Measurements from ENCODE around the gene SMOC1.

The SMOC1 gene

GRCh38 chr14:69986336-69986735 is 107.1 kb downstream of the SMOC1 start:
- no peak for TF ChIP-seq CTCF (IDR thresholded peaks at IDR 0.05; ENCODE audit: insufficient read depth, missing control alignments)
- DNase-seq (ENCODE audit: insufficient read length, low spot score) (no peak), FAIRE-seq (no peak)

GRCh38 chr14:69987406-69988121 is 108.3 kb downstream of the SMOC1 start:
- FAIRE-seq (no peak), DNase-seq (ENCODE audit: insufficient read length, low spot score) (no peak)
- no peak for TF ChIP-seq CTCF (IDR thresholded peaks at IDR 0.05; ENCODE audit: insufficient read depth, missing control alignments)

- FAIRE-seq (no peak), DNase-seq (ENCODE audit: insufficient read length, low spot score) (no peak)
- no peak for TF ChIP-seq CTCF (IDR thresholded peaks at IDR 0.05; ENCODE audit: insufficient read depth, missing control alignments)
Measured at GRCh38 chr14:69988979-69989378, 109.8 kb downstream of the SMOC1 start.

GRCh38 chr14:69989622-69990021 is 110.4 kb downstream of the SMOC1 start:
- DNase-seq (ENCODE audit: insufficient read length, low spot score) (no peak), FAIRE-seq (no peak)
- no peak for TF ChIP-seq CTCF (IDR thresholded peaks at IDR 0.05; ENCODE audit: insufficient read depth, missing control alignments)

GRCh38 chr14:69990323-69990722 is 111.1 kb downstream of the SMOC1 start:
- TF ChIP-seq CTCF (IDR thresholded peaks at IDR 0.05; ENCODE audit: insufficient read depth, missing control alignments): no peak
- DNase-seq (ENCODE audit: insufficient read length, low spot score) (no peak), FAIRE-seq (no peak)

- DNase-seq (ENCODE audit: insufficient read length, low spot score): no peak
- FAIRE-seq: no peak
- TF ChIP-seq CTCF (IDR thresholded peaks at IDR 0.05; ENCODE audit: insufficient read depth, missing control alignments): no peak
Measured at GRCh38 chr14:69991422-69991821, 112.2 kb downstream of the SMOC1 start.

GRCh38 chr14:69992564-69992963 is 113.3 kb downstream of the SMOC1 start:
- FAIRE-seq (no peak), DNase-seq (ENCODE audit: insufficient read length, low spot score) (no peak)
- no peak for TF ChIP-seq CTCF (IDR thresholded peaks at IDR 0.05; ENCODE audit: insufficient read depth, missing control alignments)

Measured in D721Med (cell line).